ENCODE results near the gene MYRIP.
"Not testable (repeated sequence)": the region's sequence is repeated elsewhere in the genome, so short reads cannot be mapped to it uniquely, and the experiment has no call there.

Gene MYRIP

DNA sequence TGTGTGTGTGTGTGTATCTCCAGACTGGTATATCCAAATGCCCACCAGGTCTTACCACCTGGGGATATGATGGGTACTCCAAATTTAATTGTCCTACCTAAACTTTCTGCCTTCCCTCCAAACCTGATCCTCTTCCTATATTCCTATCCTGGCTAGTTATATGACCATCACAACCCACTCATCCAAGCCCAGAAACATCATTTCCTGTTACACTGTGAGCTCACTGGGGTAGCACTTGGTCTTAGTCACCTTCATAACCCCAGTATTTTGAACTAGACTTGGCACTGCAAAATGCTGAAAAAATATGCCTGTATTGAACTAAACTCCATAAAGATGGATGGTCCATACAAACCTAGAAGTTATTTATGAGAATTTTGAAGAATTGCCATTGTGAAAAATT, 321.3 kb downstream of the MYRIP start:
- H3K27ac ChIP-seq (ENCODE audit: low read depth, low read length, poor library complexity, severe bottlenecking): no peak overlapping the region
- no peak overlapping the region for H3K4me2 ChIP-seq (ENCODE audit: low read length)
- H4K20me1 ChIP-seq (ENCODE audit: insufficient read depth, low read length): no peaks in the 10 kb centered on the region
- no peaks in the 10 kb centered on the region for H3K9me2 ChIP-seq (ENCODE audit: low read depth, low read length)
- no peaks in the 10 kb centered on the region for H3K4me1 ChIP-seq (ENCODE audit: insufficient read depth, low read length, severe bottlenecking)
- H3K9ac ChIP-seq (ENCODE audit: low read length): no peak overlapping the region
- H3K79me2 ChIP-seq (ENCODE audit: insufficient read depth, low read length): no peaks in the 10 kb centered on the region
- H3F3A ChIP-seq (ENCODE audit: insufficient read depth, low read length): no peaks in the 10 kb centered on the region
- no peaks in the 10 kb centered on the region for H3K9me3 ChIP-seq (ENCODE audit: low read length)
- H3K36me3 ChIP-seq (ENCODE audit: insufficient read depth, low read length): no peaks in the 10 kb centered on the region
- TF ChIP-seq, protein P1, sequence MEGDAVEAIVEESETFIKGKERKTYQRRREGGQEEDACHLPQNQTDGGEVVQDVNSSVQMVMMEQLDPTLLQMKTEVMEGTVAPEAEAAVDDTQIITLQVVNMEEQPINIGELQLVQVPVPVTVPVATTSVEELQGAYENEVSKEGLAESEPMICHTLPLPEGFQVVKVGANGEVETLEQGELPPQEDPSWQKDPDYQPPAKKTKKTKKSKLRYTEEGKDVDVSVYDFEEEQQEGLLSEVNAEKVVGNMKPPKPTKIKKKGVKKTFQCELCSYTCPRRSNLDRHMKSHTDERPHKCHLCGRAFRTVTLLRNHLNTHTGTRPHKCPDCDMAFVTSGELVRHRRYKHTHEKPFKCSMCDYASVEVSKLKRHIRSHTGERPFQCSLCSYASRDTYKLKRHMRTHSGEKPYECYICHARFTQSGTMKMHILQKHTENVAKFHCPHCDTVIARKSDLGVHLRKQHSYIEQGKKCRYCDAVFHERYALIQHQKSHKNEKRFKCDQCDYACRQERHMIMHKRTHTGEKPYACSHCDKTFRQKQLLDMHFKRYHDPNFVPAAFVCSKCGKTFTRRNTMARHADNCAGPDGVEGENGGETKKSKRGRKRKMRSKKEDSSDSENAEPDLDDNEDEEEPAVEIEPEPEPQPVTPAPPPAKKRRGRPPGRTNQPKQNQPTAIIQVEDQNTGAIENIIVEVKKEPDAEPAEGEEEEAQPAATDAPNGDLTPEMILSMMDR (IDR thresholded peaks at IDR 0.05; ENCODE audit: low read length): no peak
- no peak overlapping the region for H3K4me3 ChIP-seq (ENCODE audit: low read depth, low read length, poor library complexity, severe bottlenecking)
- H3K27me3 ChIP-seq (ENCODE audit: insufficient read depth, low read length): no peaks in the 10 kb centered on the region
- no peak overlapping the region for H2AFZ ChIP-seq (ENCODE audit: low read length)

DNA sequence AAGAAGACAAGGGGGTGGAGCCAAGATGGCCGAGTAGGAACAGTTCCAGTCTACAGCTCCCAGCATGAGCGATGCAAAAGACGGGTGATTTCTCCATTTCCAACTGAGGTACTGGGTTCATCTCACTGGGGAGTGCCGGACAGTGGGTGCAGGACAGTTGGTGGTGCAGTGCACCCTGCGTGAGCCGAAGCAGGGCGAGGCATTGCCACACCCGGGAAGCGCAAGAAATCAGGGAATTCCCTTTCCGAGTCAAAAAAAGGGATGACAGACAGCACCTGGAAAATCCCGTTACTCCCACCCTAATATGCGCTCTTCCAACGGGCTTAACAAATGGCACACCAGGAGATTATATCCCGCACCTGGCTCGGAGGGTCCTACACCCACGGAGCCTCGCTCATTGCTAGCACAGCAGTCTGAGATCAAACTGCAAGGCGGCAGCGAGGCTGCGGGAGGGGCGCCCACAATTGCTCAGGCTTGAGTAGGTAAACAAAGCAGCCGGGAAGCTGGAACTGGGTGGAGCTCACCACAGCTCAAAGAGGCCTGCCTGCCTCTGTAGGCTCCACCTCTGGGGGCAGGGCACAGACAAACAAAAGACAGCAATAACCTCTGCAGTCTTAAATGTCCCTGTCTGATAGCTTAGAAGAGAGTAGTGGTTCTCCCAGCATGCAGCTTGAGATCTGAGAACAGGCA, 324.6 kb downstream of the MYRIP start:
- H3K4me3 ChIP-seq (ENCODE audit: low read depth, low read length, poor library complexity, severe bottlenecking); H3K9ac ChIP-seq (ENCODE audit: low read length); H3F3A ChIP-seq (ENCODE audit: insufficient read depth, low read length); H3K27me3 ChIP-seq (ENCODE audit: insufficient read depth, low read length); H3K4me1 ChIP-seq (ENCODE audit: insufficient read depth, low read length, severe bottlenecking); H3K9me2 ChIP-seq (ENCODE audit: low read depth, low read length); H3K9me3 ChIP-seq (ENCODE audit: low read length); H3K4me2 ChIP-seq (ENCODE audit: low read length); H3K36me3 ChIP-seq (ENCODE audit: insufficient read depth, low read length); H3K27ac ChIP-seq (ENCODE audit: low read depth, low read length, poor library complexity, severe bottlenecking); H2AFZ ChIP-seq (ENCODE audit: low read length); H3K79me2 ChIP-seq (ENCODE audit: insufficient read depth, low read length); H4K20me1 ChIP-seq (ENCODE audit: insufficient read depth, low read length): not testable (repeated sequence)

- no peak overlapping the region for H3K4me3 ChIP-seq (ENCODE audit: low read depth, low read length, poor library complexity, severe bottlenecking)
- no peaks in the 10 kb centered on the region for H3K9me3 ChIP-seq (ENCODE audit: low read length)
- TF ChIP-seq, protein P1 (IDR thresholded peaks at IDR 0.05; ENCODE audit: low read length): no peak
- no peak for TF ChIP-seq EZH2 (IDR thresholded peaks at IDR 0.05; ENCODE audit: borderline replicate concordance, low read length)
- H3K4me1 ChIP-seq (ENCODE audit: insufficient read depth, low read length, severe bottlenecking): no peaks in the 10 kb centered on the region
- no peak overlapping the region for H2AFZ ChIP-seq (ENCODE audit: low read length)
- H4K20me1 ChIP-seq (ENCODE audit: insufficient read depth, low read length): no peaks in the 10 kb centered on the region
- H3K9me2 ChIP-seq (ENCODE audit: low read depth, low read length): no peaks in the 10 kb centered on the region
- H3K9ac ChIP-seq (ENCODE audit: low read length): no peak overlapping the region
- H3K36me3 ChIP-seq (ENCODE audit: insufficient read depth, low read length): no peaks in the 10 kb centered on the region
- no peaks in the 10 kb centered on the region for H3F3A ChIP-seq (ENCODE audit: insufficient read depth, low read length)
- no peaks in the 10 kb centered on the region for H3K27me3 ChIP-seq (ENCODE audit: insufficient read depth, low read length)
- no peak overlapping the region for H3K4me2 ChIP-seq (ENCODE audit: low read length)
- H3K27ac ChIP-seq (ENCODE audit: low read depth, low read length, poor library complexity, severe bottlenecking): no peak overlapping the region
- H3K79me2 ChIP-seq (ENCODE audit: insufficient read depth, low read length): no peaks in the 10 kb centered on the region
Measured at GRCh38 chr3:40137591-40138295, 328.3 kb downstream of the MYRIP start.

All from OCI-LY1 (cell line).